OCI-LY3 (cell line): Measurements from ENCODE around the gene OPCML.

Source experiments
- CTCF ChIP-seq: fragments of 200-600, 300-600 bp; sonication (generic); IDR thresholded peaks from 2 replicates; pipeline ENCODE4 v1.5.1; 2014; ENCODE audit warnings: antibody characterized with exemption, low read length, low read depth
- EZH2phosphoT487 ChIP-seq: fragments of 200-600 bp; shearing (Covaris generic); IDR thresholded peaks from 2 replicates; pipeline ENCODE4 v1.6.1; 2018; ENCODE audit warnings: antibody characterized with exemption, mixed run types, low read depth

GRCh38 chr11:133497477-133498140, 34.7 kb downstream of the OPCML start:
- no peak for TF ChIP-seq CTCF
- no peak for TF ChIP-seq EZH2phosphoT487
